Neural progenitor cell (in vitro differentiated cells): ENCODE results near the gene STAT3.

ENCODE experiments used
- CTCF ChIP-seq: fragments of 200-600 bp; sonication (generic); IDR thresholded peaks from 2 replicates; pipeline ENCODE4 v1.5.1; 2017; ENCODE audit warnings: antibody characterized with exemption, mild to moderate bottlenecking
- EZH2 ChIP-seq: fragments of 200-600 bp; sonication (generic); IDR thresholded peaks from 2 replicates; pipeline ENCODE4 v1.6.1; 2017; ENCODE audit warnings: antibody characterized with exemption, mild to moderate bottlenecking, moderate library complexity
- EZH2phosphoT487 ChIP-seq: fragments of 200-600 bp; sonication (generic); IDR thresholded peaks from 2 replicates; pipeline ENCODE4 v1.6.1; 2017; ENCODE audit warnings: antibody characterized with exemption

DNA sequence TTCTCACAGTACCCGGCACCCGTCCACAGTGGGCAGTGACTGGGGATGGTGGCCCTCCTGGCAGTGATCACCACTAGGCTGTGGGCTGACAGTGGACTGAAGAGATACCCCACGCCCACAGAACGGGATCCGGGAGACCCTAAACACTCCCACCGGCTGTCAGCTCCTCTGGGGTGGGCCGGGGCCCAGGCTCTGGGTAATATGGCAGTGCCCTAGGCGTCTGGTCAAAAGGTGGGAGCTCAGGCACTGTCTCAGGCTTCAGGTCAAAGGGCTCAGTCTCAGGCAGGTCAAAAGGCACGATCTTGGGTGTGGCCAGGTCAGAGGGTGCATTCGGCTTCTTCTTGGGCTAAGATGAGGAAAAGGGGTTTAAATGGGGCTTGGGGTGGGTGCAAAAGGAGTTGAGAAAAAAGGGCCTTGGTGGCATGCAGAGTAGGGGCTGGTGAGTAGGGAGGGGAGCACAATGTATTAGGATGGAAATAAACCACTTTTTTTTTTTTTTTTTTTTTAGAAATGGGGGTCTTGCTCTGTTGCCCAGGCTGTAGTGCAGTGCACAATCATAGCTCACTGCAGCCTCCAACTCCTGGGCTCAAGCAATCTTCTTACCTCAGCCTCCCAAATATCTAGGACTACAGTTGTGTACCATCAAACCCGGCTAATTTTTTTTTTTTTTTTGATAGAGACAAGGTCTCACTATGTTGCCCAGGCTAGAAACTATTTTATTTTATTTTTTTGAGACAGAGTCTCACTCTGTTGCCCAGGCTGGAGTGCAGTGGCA, 23.9 kb upstream of the STAT3 start:
- TF ChIP-seq EZH2phosphoT487 = no peak
- TF ChIP-seq CTCF = no peak
- TF ChIP-seq EZH2 = no peak
